Hepatocyte (in vitro differentiated cells): ENCODE results near the gene HBA2. TPM values are rescaled to one million over a fixed set of nuclear protein-coding genes. Genes with fewer than 3 reads are reported as not detected.

Experiments used
- DNase-seq: peaks from one replicate; pipeline ENCODE4 v3.0.0-alpha.2; 2016; ENCODE audit warnings: low spot score
- H2AFZ ChIP-seq: fragments of 200-600 bp; sonication (generic); 2 replicates; pipeline ENCODE4 v1.6.0; 2016; ENCODE audit warnings: antibody characterized with exemption, mild to moderate bottlenecking
- H3K27ac ChIP-seq: fragments of 200-600 bp; sonication (generic); 2 replicates; pipeline ENCODE4 v1.5.1; 2016; ENCODE audit warnings: mild to moderate bottlenecking
- H3K27me3 ChIP-seq: fragments of 200-600 bp; sonication (generic); 2 replicates; pipeline ENCODE4 v1.6.1; 2016
- H3K36me3 ChIP-seq: fragments of 200-600 bp; sonication (generic); replicated peaks from 2 replicates; pipeline ENCODE4 v1.5.1; 2016; ENCODE audit warnings: low read depth; ENCODE audit not compliant: insufficient read depth
- H3K4me1 ChIP-seq: fragments of 200-600 bp; sonication (generic); 2 replicates; pipeline ENCODE4 v1.5.1; 2016; ENCODE audit warnings: mild to moderate bottlenecking, moderate library complexity; ENCODE audit not compliant: insufficient read depth
- H3K4me2 ChIP-seq: fragments of 200-600 bp; sonication (generic); 2 replicates; pipeline ENCODE4 v1.6.0; 2016
- H3K4me3 ChIP-seq: fragments of 200-600 bp; sonication (generic); 2 replicates; pipeline ENCODE4 v1.5.1; 2016; ENCODE audit warnings: mild to moderate bottlenecking
- H3K79me2 ChIP-seq: fragments of 200-600 bp; sonication (generic); 2 replicates; pipeline ENCODE4 v1.6.0; 2017; ENCODE audit warnings: mild to moderate bottlenecking
- H3K9me2 ChIP-seq: fragments of 200-600 bp; sonication (generic); replicated peaks from 2 replicates; pipeline ENCODE4 v1.6.0; 2017; ENCODE audit warnings: mild to moderate bottlenecking; ENCODE audit not compliant: insufficient read depth
- H3K9me3 ChIP-seq: fragments of 200-600 bp; sonication (generic); 2 replicates; pipeline ENCODE4 v1.5.1; 2016; ENCODE audit warnings: low read depth, mild to moderate bottlenecking
- H4K20me1 ChIP-seq: fragments of 200-600 bp; sonication (generic); 2 replicates; pipeline ENCODE4 v1.6.0; 2016; ENCODE audit warnings: mild to moderate bottlenecking; ENCODE audit not compliant: insufficient read depth, poor library complexity, severe bottlenecking
- CTCF ChIP-seq: fragments of 200-600 bp; sonication (generic); IDR thresholded peaks from 2 replicates; pipeline ENCODE4 v1.5.1; 2016; ENCODE audit warnings: antibody characterized with exemption, mild to moderate bottlenecking; ENCODE audit not compliant: poor library complexity
- EZH2 ChIP-seq: fragments of 200-600 bp; sonication (generic); IDR thresholded peaks from 2 replicates; pipeline ENCODE4 v1.6.1; 2016; ENCODE audit warnings: antibody characterized with exemption, mild to moderate bottlenecking, borderline replicate concordance
- EZH2phosphoT487 ChIP-seq: fragments of 200-600 bp; sonication (generic); IDR thresholded peaks from one replicate; pipeline ENCODE4 v1.6.1; 2018; ENCODE audit warnings: antibody characterized with exemption, mild to moderate bottlenecking, low read depth, moderate library complexity; ENCODE audit not compliant: unreplicated experiment, severe bottlenecking
- WGBS: methylation state at CpG from one replicate; pipeline ENCODE4 v1.1.6; 2016; ENCODE audit warnings: low lambda C conversion rate; ENCODE audit errors: missing lambda C conversion rate; 5-methylcytosine and 5-hydroxymethylcytosine counted together
- polyA plus RNA-seq: library from polyadenylated mRNA; unstranded; fragments of >200 nt; fragmentation: Nextera tagmentation; extraction: Ambion mirVana; gene quantifications from 2 replicates; pipeline ENCODE4 v1.2.1, GENCODE V29; 2016
- small RNA-seq: library from RNA; depleted of rRNA; stranded (forward); fragments of <200 nt; gene quantifications from one replicate; pipeline ENCODE3, GENCODE V24; 2014
- total RNA-seq: library from RNA; depleted of rRNA; stranded (reverse); fragments of >200 nt; gene quantifications from 2 replicates; pipeline ENCODE4 v1.2.3, GENCODE V29; 2014

HBA2 gene
- total and polyA plus RNA-seq, 2 experiments from 2014 or later, result not detected

- Histone ChIP-seq H3K9me2 (no peaks in the 10 kb centered on the region), H2AFZ (no peak overlapping the region), H3K4me1 (no peaks in the 10 kb centered on the region), H3K4me2 (no peak overlapping the region), H4K20me1 (peaks cover 78% of the 10 kb centered on the region), H3K79me2 (peaks cover 94% of the 10 kb centered on the region), H3K36me3 (no peaks in the 10 kb centered on the region), H3K27ac (no peak overlapping the region), H3K27me3 (no peaks in the 10 kb centered on the region), H3K9me3 (no peaks in the 10 kb centered on the region), H3K4me3 (no peak overlapping the region)
- 87% methylated on average over 3 of the region's 3 CpGs for WGBS
- TF ChIP-seq CTCF, result no peak
- TF ChIP-seq EZH2, result no peak
- TF ChIP-seq EZH2phosphoT487, result no peak
- DNase-seq, result no peak
Measured at GRCh38 chr16:212999-213398, 40.3 kb downstream of the HBA2 start.

GRCh38 chr16:220021-220420, 47.3 kb downstream of the HBA2 start:
- peaks cover 97% of the 10 kb centered on the region for H3K79me2 ChIP-seq
- H3K9me3 ChIP-seq, result no peaks in the 10 kb centered on the region
- no peaks in the 10 kb centered on the region for H3K27me3 ChIP-seq
- no peak for DNase-seq
- H3K9me2 ChIP-seq, result no peaks in the 10 kb centered on the region
- no peak overlapping the region for H2AFZ ChIP-seq
- peaks cover 65% of the 10 kb centered on the region for H4K20me1 ChIP-seq
- H3K4me3 ChIP-seq, result no peak overlapping the region
- H3K4me2 ChIP-seq, result no peak overlapping the region
- no peak overlapping the region for H3K27ac ChIP-seq
- TF ChIP-seq CTCF (no peak), EZH2 (no peak), EZH2phosphoT487 (no peak)
- no peaks in the 10 kb centered on the region for H3K4me1 ChIP-seq
- 90% methylated on average over 4 of the region's 4 CpGs for WGBS
- no peaks in the 10 kb centered on the region for H3K36me3 ChIP-seq

Small RNA genes lying within 50 kb of the gene (small RNA-seq; reads per million reads assigned to genes)
- not detected for gene RF00019

Other genes with a start within 250 kb of the HBA2 start
- gene POLR3K, start 119.3 kb upstream of the HBA2 start, total RNA-seq, result 2.7 and 2.8 TPM in 2 replicates
- 12.1 and 12.5 TPM in 2 replicates for gene POLR3K, start 119.3 kb upstream of the HBA2 start, polyA plus RNA-seq
- gene SNRNP25, start 119.0 kb upstream of the HBA2 start, total RNA-seq, result 18.2 and 18.3 TPM in 2 replicates
- 35.3 and 43.1 TPM in 2 replicates for gene SNRNP25, start 119.0 kb upstream of the HBA2 start, polyA plus RNA-seq
- gene RHBDF1, start 100.2 kb upstream of the HBA2 start, total RNA-seq, result 21.8 and 41.5 TPM in 2 replicates
- 73.6 and 95.3 TPM in 2 replicates for gene RHBDF1, start 100.2 kb upstream of the HBA2 start, polyA plus RNA-seq
- gene MPG, start 94.7 kb upstream of the HBA2 start, total RNA-seq, result 67.4 and 85.7 TPM in 2 replicates
- 83.9 and 121 TPM in 2 replicates for gene MPG, start 94.7 kb upstream of the HBA2 start, polyA plus RNA-seq
- 5.5 and 10.2 TPM in 2 replicates for gene NPRL3, start 34.2 kb upstream of the HBA2 start, total RNA-seq
- gene NPRL3, start 34.2 kb upstream of the HBA2 start, polyA plus RNA-seq, result 28.8 and 31.2 TPM in 2 replicates
- not detected in 2 replicates for gene HBZ, start 20.2 kb upstream of the HBA2 start, total RNA-seq
- gene HBZ, start 20.2 kb upstream of the HBA2 start, polyA plus RNA-seq, result 0.28 TPM in 1 of 2 replicates, not detected in the other
- gene HBM, start 6.9 kb upstream of the HBA2 start, total RNA-seq, result not detected in 2 replicates
- not detected in 2 replicates for gene HBM, start 6.9 kb upstream of the HBA2 start, polyA plus RNA-seq
- gene HBA1, start 3.8 kb downstream of the HBA2 start, total RNA-seq, result not detected in 2 replicates
- gene HBA1, start 3.8 kb downstream of the HBA2 start, polyA plus RNA-seq, result 1.9 TPM in 1 of 2 replicates, not detected in the other
- gene HBQ1, start 7.6 kb downstream of the HBA2 start, total RNA-seq, result not detected in 2 replicates
- gene HBQ1, start 7.6 kb downstream of the HBA2 start, polyA plus RNA-seq, result 0.30 TPM in 1 of 2 replicates, not detected in the other
- gene LUC7L, start 56.6 kb downstream of the HBA2 start, total RNA-seq, result 74.1 and 75.4 TPM in 2 replicates
- gene LUC7L, start 56.6 kb downstream of the HBA2 start, polyA plus RNA-seq, result 75.2 and 88.1 TPM in 2 replicates
- 37.6 and 84.1 TPM in 2 replicates for gene FAM234A, start 61.9 kb downstream of the HBA2 start, total RNA-seq
- gene FAM234A, start 61.9 kb downstream of the HBA2 start, polyA plus RNA-seq, result 96.5 and 106 TPM in 2 replicates
- gene RGS11, start 103.1 kb downstream of the HBA2 start, total RNA-seq, result 0.04 and 0.57 TPM in 2 replicates
- gene RGS11, start 103.1 kb downstream of the HBA2 start, polyA plus RNA-seq, result 0.93 and 3.4 TPM in 2 replicates
- 0.48 TPM in 1 of 2 replicates, not detected in the other for gene ARHGDIG, start 107.7 kb downstream of the HBA2 start, total RNA-seq
- 1.0 and 1.1 TPM in 2 replicates for gene ARHGDIG, start 107.7 kb downstream of the HBA2 start, polyA plus RNA-seq
- 0.08 TPM in 1 of 2 replicates, not detected in the other for gene PDIA2, start 110.3 kb downstream of the HBA2 start, total RNA-seq
- 0.47 and 1.0 TPM in 2 replicates for gene PDIA2, start 110.3 kb downstream of the HBA2 start, polyA plus RNA-seq
- 22.5 and 27.2 TPM in 2 replicates for gene AXIN1, start 179.8 kb downstream of the HBA2 start, total RNA-seq
- 16.1 and 22.5 TPM in 2 replicates for gene AXIN1, start 179.8 kb downstream of the HBA2 start, polyA plus RNA-seq
- 80.0 and 88.1 TPM in 2 replicates for gene MRPL28, start 197.7 kb downstream of the HBA2 start, total RNA-seq
- 126 and 144 TPM in 2 replicates for gene MRPL28, start 197.7 kb downstream of the HBA2 start, polyA plus RNA-seq
- gene PGAP6, start 209.1 kb downstream of the HBA2 start, total RNA-seq, result 130 and 133 TPM in 2 replicates
- 205 and 229 TPM in 2 replicates for gene PGAP6, start 209.1 kb downstream of the HBA2 start, polyA plus RNA-seq
- gene NME4, start 224.3 kb downstream of the HBA2 start, total RNA-seq, result 168 and 227 TPM in 2 replicates
- gene NME4, start 224.3 kb downstream of the HBA2 start, polyA plus RNA-seq, result 543 and 611 TPM in 2 replicates
- gene DECR2, start 229.0 kb downstream of the HBA2 start, total RNA-seq, result 29.4 and 54.5 TPM in 2 replicates
- 80.5 and 107 TPM in 2 replicates for gene DECR2, start 229.0 kb downstream of the HBA2 start, polyA plus RNA-seq